Measurements from ENCODE around the gene PAN2.

GRCh38 chr12:56334490-56334793 lies 642 bp upstream of the PAN2 start:
- TF ChIP-seq CTCF (IDR thresholded peaks at IDR 0.05; ENCODE audit: low read depth, low read length) (no peak), POLR2A (IDR thresholded peaks at IDR 0.05; ENCODE audit: extremely low read depth, insufficient read length) (no peak)
